AG10803 (cell line): Measurements from ENCODE around the gene SRSF8.
"Not testable (repeated sequence)": the region's sequence is repeated elsewhere in the genome, so short reads cannot be mapped to it uniquely, and the experiment has no call there.

ENCODE experiments used
- DNase-seq: peaks from one replicate; pipeline ENCODE4 v3.0.0; 2010; ENCODE audit warnings: low read depth
- H3K4me3 ChIP-seq: 2 replicates; pipeline ENCODE4 v1.5.1; 2011; ENCODE audit warnings: mild to moderate bottlenecking, low read length, control low read depth
- CTCF ChIP-seq: conservative IDR thresholded peaks from 2 replicates; pipeline ENCODE4 v1.5.1; 2011; ENCODE audit warnings: mild to moderate bottlenecking, low read length, control low read depth, inconsistent platforms

SRSF8 gene

GRCh38 chr11:95042239-95042638 lies 24.5 kb upstream of the SRSF8 start:
- TF ChIP-seq CTCF: no peak
- no peak for DNase-seq
- H3K4me3 ChIP-seq: no peak overlapping the region

- H3K4me3 ChIP-seq: no peak overlapping the region
- no peak for DNase-seq
- no peak for TF ChIP-seq CTCF
Observed at GRCh38 chr11:95042906-95043305, 23.8 kb upstream of the SRSF8 start.

- DNase-seq: no peak
- no peak for TF ChIP-seq CTCF
- no peak overlapping the region for H3K4me3 ChIP-seq
Observed at GRCh38 chr11:95044010-95044409, 22.7 kb upstream of the SRSF8 start.

- no peak for DNase-seq
- no peak for TF ChIP-seq CTCF
- no peak overlapping the region for H3K4me3 ChIP-seq
Observed at GRCh38 chr11:95045812-95046211, 20.9 kb upstream of the SRSF8 start.

- H3K4me3 ChIP-seq, DNase-seq: not testable (repeated sequence)
Observed at GRCh38 chr11:95049122-95049521, 17.6 kb upstream of the SRSF8 start, which contains the start of gene KDM4F. Gene KDM4F (plus strand): TSS chr11:95049422.

GRCh38 chr11:95050595-95051202 lies 16.0 kb upstream of the SRSF8 start:
- DNase-seq: no peak
- no peak for TF ChIP-seq CTCF
- no peak overlapping the region for H3K4me3 ChIP-seq

- TF ChIP-seq CTCF: no peak
- no peak for DNase-seq
- no peak overlapping the region for H3K4me3 ChIP-seq
Observed at GRCh38 chr11:95054356-95054755, 12.4 kb upstream of the SRSF8 start.
